GM23338 (cell line): ENCODE data around the gene NCOR2. TPM values are rescaled to one million over a fixed set of nuclear protein-coding genes. Genes with fewer than 3 reads are reported as not detected.

Experiments used
- ATAC-seq: fragments of 200-7000 bp; cut with Tn5 transposase; 3 replicates; pipeline ENCODE4 v1.9.1; 2020
- DNase-seq: peaks from one replicate; pipeline ENCODE4 v3.0.0-alpha.2; 2015; ENCODE audit warnings: low spot score
- H2AFZ ChIP-seq: fragments of 200-600 bp; sonication (generic); 2 replicates; pipeline ENCODE4 v1.8.0; 2016; ENCODE audit warnings: antibody characterized with exemption, mild to moderate bottlenecking, moderate library complexity
- H3F3A ChIP-seq: fragments of 200-600 bp; sonication (generic); replicated peaks from 2 replicates; pipeline ENCODE4 v1.8.0; 2017; ENCODE audit warnings: antibody characterized with exemption, mixed run types, low read depth
- H3K27ac ChIP-seq: fragments of 200-600 bp; sonication (generic); 2 replicates; pipeline ENCODE4 v1.6.1; 2016; ENCODE audit warnings: low read depth
- H3K27me3 ChIP-seq: fragments of 200-600 bp; sonication (generic); 2 replicates; pipeline ENCODE4 v1.8.0; 2016; ENCODE audit warnings: mild to moderate bottlenecking, mixed run types, moderate library complexity; ENCODE audit not compliant: insufficient read depth
- H3K36me3 ChIP-seq: fragments of 200-600 bp; sonication (generic); 2 replicates; pipeline ENCODE4 v1.8.0; 2016; ENCODE audit warnings: mild to moderate bottlenecking; ENCODE audit not compliant: insufficient read depth
- H3K4me1 ChIP-seq: fragments of 200-600 bp; sonication (generic); 2 replicates; pipeline ENCODE4 v1.8.0; 2016; ENCODE audit warnings: mild to moderate bottlenecking, moderate library complexity; ENCODE audit not compliant: insufficient read depth
- H3K4me2 ChIP-seq: fragments of 200-600 bp; sonication (generic); 2 replicates; pipeline ENCODE4 v1.7.1; 2017; ENCODE audit warnings: mixed run types
- H3K4me3 ChIP-seq: fragments of 200-600 bp; sonication (generic); 2 replicates; pipeline ENCODE4 v1.6.1; 2016; ENCODE audit warnings: mixed run types
- H3K79me2 ChIP-seq: fragments of 200-600 bp; sonication (generic); replicated peaks from 2 replicates; pipeline ENCODE4 v1.8.0; 2017; ENCODE audit warnings: mild to moderate bottlenecking; ENCODE audit not compliant: insufficient read depth
- H3K9me2 ChIP-seq: fragments of 200-600 bp; sonication (generic); 2 replicates; pipeline ENCODE4 v1.8.0; 2017; ENCODE audit not compliant: insufficient read depth
- H4K20me1 ChIP-seq: fragments of 200-600 bp; sonication (generic); replicated peaks from 2 replicates; pipeline ENCODE4 v1.8.0; 2017; ENCODE audit warnings: mild to moderate bottlenecking; ENCODE audit not compliant: insufficient read depth
- H3K27ac Mint-ChIP-seq: 2 replicates; pipeline ENCODE4 v1.8.0; 2020; ENCODE audit warnings: inconsistent platforms, mild to moderate bottlenecking, moderate library complexity, mixed read lengths
- H3K27me3 Mint-ChIP-seq: 3 replicates; pipeline ENCODE4 v1.8.0; 2022; ENCODE audit warnings: low read depth, mild to moderate bottlenecking, moderate library complexity, mixed read lengths, inconsistent platforms; ENCODE audit not compliant: insufficient read depth, poor library complexity
- H3K36me3 Mint-ChIP-seq: 3 replicates; pipeline ENCODE4 v1.8.0; 2021; ENCODE audit warnings: low read depth, mild to moderate bottlenecking, inconsistent platforms, moderate library complexity, mixed read lengths
- H3K4me1 Mint-ChIP-seq: 3 replicates; pipeline ENCODE4 v1.8.0; 2020; ENCODE audit warnings: mild to moderate bottlenecking, inconsistent platforms, mixed read lengths
- H3K4me3 Mint-ChIP-seq: 3 replicates; pipeline ENCODE4 v1.8.0; 2021; ENCODE audit warnings: moderate library complexity, mild to moderate bottlenecking, inconsistent platforms, mixed read lengths
- H3K9me3 Mint-ChIP-seq: 3 replicates; pipeline ENCODE4 v1.8.0; 2020; ENCODE audit warnings: moderate library complexity, mild to moderate bottlenecking, inconsistent platforms, mixed read lengths
- CREB1 ChIP-seq: fragments of 250-450 bp; sonication (Bioruptor Pico); IDR thresholded peaks from 2 replicates; pipeline ENCODE4 v1.5.0; 2020; ENCODE audit warnings: low read depth, mild to moderate bottlenecking, moderate library complexity
- EZH2 ChIP-seq: fragments of 200-600 bp; sonication (generic); IDR thresholded peaks from one replicate; pipeline ENCODE4 v1.8.0; 2017; ENCODE audit warnings: antibody characterized with exemption, mild to moderate bottlenecking, low read depth; ENCODE audit not compliant: unreplicated experiment
- EZH2phosphoT487 ChIP-seq: fragments of 200-600 bp; sonication (generic); IDR thresholded peaks from one replicate; pipeline ENCODE4 v1.8.1; 2018; ENCODE audit warnings: antibody characterized with exemption; ENCODE audit not compliant: unreplicated experiment
- NANOG ChIP-seq: IDR thresholded peaks from 2 replicates; pipeline ENCODE4 v1.6.1; 2016; ENCODE audit warnings: antibody characterized with exemption, borderline replicate concordance
- POLR2AphosphoS5 ChIP-seq: IDR thresholded peaks from 2 replicates; pipeline ENCODE4 v1.6.1; 2016; ENCODE audit warnings: antibody characterized with exemption, low read depth
- STAT1 ChIP-seq: IDR thresholded peaks from one replicate; pipeline ENCODE4 v1.6.1; 2016; ENCODE audit warnings: antibody characterized with exemption; ENCODE audit not compliant: unreplicated experiment
- ZNF114 ChIP-seq: fragments of 250-450 bp; sonication (Bioruptor Pico); IDR thresholded peaks from 2 replicates; pipeline ENCODE4 v1.5.0; 2020; ENCODE audit warnings: mild to moderate bottlenecking, moderate library complexity
- ZNF331 ChIP-seq: fragments of 250-450 bp; sonication (Bioruptor Pico); IDR thresholded peaks from 2 replicates; pipeline ENCODE4 v1.5.0; 2020; ENCODE audit warnings: low read depth, mild to moderate bottlenecking, moderate library complexity
- polyA plus RNA-seq: library from polyadenylated mRNA; unstranded; fragments of >200 nt; fragmentation: Nextera tagmentation; extraction: Ambion mirVana; gene quantifications from 2 replicates; pipeline ENCODE4 v1.2.1, GENCODE V29; 2016
- total RNA-seq: library from RNA; depleted of rRNA; stranded (reverse); fragments of >200 nt; shearing (Covaris generic); gene quantifications from 2 replicates; pipeline ENCODE4 v1.2.3, GENCODE V29; 2014
- TF ChIP-seq, protein P1 (sequence below): IDR thresholded peaks from 2 replicates; pipeline ENCODE4 v1.6.1; 2016; ENCODE audit warnings: antibody characterized with exemption
- TF ChIP-seq, protein P2 (sequence below): IDR thresholded peaks from one replicate; pipeline ENCODE4 v1.6.1; 2018; ENCODE audit warnings: antibody characterized with exemption; ENCODE audit not compliant: unreplicated experiment
- TF ChIP-seq, protein P3 (sequence below): fragments of 250-450 bp; sonication (Bioruptor Pico); IDR thresholded peaks from 2 replicates; pipeline ENCODE4 v1.5.0; 2020; ENCODE audit warnings: mild to moderate bottlenecking, moderate library complexity
- TF ChIP-seq, protein P4 (sequence below), 2 experiments: fragments of 200-600 bp in 1 of 2; sonication (generic) in 1 of 2; conservative IDR thresholded peaks; 2 replicates each; pipeline versions ENCODE4 v1.5.1 to v1.6.1; 2016 to 2017; ENCODE audit warnings: antibody characterized with exemption in 2 of 2, low read depth in 2 of 2, mild to moderate bottlenecking in 2 of 2, moderate library complexity in 1 of 2

NCOR2 gene
- total and polyA plus RNA-seq, 2 experiments from 2014 or later, result 69.6 to 190 TPM

DNA sequence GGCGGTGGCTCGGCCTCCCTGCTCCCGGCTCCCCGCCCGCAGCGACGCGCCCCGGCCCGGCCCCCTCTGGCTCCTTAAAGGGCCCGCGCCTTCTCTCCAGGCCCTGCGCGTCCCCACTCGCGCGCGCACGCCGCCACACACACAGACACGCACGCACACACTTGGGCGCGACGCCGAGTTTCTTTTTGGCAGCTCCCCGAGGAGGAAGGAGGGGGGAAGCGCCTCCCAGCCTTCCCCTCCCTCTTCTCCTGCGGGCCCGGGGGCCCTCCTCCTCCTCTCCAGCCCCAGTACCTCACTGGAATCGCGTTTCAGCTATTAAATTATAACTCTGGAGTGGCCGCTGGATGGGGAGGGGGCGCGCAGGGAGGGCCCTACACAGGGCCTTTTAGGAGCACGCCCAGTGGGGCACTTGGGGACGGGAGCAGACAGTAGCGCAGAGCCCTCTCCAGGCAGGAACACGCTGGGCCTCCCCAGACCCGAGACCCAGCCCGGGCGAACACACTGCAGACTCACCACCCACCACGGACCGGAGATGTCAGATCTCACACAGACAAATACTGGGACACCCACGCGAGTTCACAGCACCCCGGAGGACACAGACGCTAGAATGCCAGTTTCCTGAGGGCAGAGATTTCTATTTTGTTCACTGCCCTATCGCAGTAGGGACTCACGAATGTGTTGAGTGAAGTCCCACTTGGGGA lies 411 bp upstream of the NCOR2 start:
- peaks cover 18% of the 10 kb centered on the region; the same call in 1 of the 2 replicates for H3F3A ChIP-seq
- peak overlapping the region; percentile 84 for H3K4me3 ChIP-seq
- H3K4me1 ChIP-seq, result peaks cover 41% of the 10 kb centered on the region
- H4K20me1 ChIP-seq, result peaks cover 23% of the 10 kb centered on the region
- no peaks in the 10 kb centered on the region for H3K27me3 ChIP-seq
- peak overlapping the region; percentile 95 for H3K4me2 ChIP-seq
- Mint-ChIP-seq H3K27me3 (peaks cover 15% of the 10 kb centered on the region), H3K27ac (peak overlapping the region; percentile 76), H3K9me3 (no peaks in the 10 kb centered on the region), H3K36me3 (no peaks in the 10 kb centered on the region), H3K4me3 (peak overlapping the region; percentile 77), H3K4me1 (peaks cover 39% of the 10 kb centered on the region)
- no peak for TF ChIP-seq STAT1
- TF ChIP-seq, protein P1, sequence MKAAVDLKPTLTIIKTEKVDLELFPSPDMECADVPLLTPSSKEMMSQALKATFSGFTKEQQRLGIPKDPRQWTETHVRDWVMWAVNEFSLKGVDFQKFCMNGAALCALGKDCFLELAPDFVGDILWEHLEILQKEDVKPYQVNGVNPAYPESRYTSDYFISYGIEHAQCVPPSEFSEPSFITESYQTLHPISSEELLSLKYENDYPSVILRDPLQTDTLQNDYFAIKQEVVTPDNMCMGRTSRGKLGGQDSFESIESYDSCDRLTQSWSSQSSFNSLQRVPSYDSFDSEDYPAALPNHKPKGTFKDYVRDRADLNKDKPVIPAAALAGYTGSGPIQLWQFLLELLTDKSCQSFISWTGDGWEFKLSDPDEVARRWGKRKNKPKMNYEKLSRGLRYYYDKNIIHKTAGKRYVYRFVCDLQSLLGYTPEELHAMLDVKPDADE, result no peak
- no peak for TF ChIP-seq NANOG
- TF ChIP-seq, protein P2, sequence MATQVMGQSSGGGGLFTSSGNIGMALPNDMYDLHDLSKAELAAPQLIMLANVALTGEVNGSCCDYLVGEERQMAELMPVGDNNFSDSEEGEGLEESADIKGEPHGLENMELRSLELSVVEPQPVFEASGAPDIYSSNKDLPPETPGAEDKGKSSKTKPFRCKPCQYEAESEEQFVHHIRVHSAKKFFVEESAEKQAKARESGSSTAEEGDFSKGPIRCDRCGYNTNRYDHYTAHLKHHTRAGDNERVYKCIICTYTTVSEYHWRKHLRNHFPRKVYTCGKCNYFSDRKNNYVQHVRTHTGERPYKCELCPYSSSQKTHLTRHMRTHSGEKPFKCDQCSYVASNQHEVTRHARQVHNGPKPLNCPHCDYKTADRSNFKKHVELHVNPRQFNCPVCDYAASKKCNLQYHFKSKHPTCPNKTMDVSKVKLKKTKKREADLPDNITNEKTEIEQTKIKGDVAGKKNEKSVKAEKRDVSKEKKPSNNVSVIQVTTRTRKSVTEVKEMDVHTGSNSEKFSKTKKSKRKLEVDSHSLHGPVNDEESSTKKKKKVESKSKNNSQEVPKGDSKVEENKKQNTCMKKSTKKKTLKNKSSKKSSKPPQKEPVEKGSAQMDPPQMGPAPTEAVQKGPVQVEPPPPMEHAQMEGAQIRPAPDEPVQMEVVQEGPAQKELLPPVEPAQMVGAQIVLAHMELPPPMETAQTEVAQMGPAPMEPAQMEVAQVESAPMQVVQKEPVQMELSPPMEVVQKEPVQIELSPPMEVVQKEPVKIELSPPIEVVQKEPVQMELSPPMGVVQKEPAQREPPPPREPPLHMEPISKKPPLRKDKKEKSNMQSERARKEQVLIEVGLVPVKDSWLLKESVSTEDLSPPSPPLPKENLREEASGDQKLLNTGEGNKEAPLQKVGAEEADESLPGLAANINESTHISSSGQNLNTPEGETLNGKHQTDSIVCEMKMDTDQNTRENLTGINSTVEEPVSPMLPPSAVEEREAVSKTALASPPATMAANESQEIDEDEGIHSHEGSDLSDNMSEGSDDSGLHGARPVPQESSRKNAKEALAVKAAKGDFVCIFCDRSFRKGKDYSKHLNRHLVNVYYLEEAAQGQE, result no peak
- no peak for TF ChIP-seq EZH2
- TF ChIP-seq CREB1 (CRISPR knock-in tag), result no peak
- TF ChIP-seq, protein P3, sequence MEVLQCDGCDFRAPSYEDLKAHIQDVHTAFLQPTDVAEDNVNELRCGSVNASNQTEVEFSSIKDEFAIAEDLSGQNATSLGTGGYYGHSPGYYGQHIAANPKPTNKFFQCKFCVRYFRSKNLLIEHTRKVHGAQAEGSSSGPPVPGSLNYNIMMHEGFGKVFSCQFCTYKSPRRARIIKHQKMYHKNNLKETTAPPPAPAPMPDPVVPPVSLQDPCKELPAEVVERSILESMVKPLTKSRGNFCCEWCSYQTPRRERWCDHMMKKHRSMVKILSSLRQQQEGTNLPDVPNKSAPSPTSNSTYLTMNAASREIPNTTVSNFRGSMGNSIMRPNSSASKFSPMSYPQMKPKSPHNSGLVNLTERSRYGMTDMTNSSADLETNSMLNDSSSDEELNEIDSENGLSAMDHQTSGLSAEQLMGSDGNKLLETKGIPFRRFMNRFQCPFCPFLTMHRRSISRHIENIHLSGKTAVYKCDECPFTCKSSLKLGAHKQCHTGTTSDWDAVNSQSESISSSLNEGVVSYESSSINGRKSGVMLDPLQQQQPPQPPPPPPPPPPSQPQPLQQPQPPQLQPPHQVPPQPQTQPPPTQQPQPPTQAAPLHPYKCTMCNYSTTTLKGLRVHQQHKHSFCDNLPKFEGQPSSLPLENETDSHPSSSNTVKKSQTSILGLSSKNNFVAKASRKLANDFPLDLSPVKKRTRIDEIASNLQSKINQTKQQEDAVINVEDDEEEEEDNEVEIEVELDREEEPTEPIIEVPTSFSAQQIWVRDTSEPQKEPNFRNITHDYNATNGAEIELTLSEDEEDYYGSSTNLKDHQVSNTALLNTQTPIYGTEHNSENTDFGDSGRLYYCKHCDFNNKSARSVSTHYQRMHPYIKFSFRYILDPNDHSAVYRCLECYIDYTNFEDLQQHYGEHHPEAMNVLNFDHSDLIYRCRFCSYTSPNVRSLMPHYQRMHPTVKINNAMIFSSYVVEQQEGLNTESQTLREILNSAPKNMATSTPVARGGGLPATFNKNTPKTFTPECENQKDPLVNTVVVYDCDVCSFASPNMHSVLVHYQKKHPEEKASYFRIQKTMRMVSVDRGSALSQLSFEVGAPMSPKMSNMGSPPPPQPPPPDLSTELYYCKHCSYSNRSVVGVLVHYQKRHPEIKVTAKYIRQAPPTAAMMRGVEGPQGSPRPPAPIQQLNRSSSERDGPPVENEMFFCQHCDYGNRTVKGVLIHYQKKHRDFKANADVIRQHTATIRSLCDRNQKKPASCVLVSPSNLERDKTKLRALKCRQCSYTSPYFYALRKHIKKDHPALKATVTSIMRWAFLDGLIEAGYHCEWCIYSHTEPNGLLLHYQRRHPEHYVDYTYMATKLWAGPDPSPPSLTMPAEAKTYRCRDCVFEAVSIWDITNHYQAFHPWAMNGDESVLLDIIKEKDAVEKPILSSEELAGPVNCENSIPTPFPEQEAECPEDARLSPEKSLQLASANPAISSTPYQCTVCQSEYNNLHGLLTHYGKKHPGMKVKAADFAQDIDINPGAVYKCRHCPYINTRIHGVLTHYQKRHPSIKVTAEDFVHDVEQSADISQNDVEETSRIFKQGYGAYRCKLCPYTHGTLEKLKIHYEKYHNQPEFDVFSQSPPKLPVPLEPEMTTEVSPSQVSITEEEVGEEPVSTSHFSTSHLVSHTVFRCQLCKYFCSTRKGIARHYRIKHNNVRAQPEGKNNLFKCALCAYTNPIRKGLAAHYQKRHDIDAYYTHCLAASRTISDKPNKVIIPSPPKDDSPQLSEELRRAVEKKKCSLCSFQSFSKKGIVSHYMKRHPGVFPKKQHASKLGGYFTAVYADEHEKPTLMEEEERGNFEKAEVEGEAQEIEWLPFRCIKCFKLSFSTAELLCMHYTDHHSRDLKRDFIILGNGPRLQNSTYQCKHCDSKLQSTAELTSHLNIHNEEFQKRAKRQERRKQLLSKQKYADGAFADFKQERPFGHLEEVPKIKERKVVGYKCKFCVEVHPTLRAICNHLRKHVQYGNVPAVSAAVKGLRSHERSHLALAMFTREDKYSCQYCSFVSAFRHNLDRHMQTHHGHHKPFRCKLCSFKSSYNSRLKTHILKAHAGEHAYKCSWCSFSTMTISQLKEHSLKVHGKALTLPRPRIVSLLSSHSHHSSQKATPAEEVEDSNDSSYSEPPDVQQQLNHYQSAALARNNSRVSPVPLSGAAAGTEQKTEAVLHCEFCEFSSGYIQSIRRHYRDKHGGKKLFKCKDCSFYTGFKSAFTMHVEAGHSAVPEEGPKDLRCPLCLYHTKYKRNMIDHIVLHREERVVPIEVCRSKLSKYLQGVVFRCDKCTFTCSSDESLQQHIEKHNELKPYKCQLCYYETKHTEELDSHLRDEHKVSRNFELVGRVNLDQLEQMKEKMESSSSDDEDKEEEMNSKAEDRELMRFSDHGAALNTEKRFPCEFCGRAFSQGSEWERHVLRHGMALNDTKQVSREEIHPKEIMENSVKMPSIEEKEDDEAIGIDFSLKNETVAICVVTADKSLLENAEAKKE (CRISPR knock-in tag), result no peak
- 0 out of 2 replicates have a peak, but pooled peaks have one; percentile 18 for TF ChIP-seq POLR2AphosphoS5
- no peak for TF ChIP-seq EZH2phosphoT487
- TF ChIP-seq ZNF331 (CRISPR knock-in tag), result no peak
- TF ChIP-seq, protein P4, sequence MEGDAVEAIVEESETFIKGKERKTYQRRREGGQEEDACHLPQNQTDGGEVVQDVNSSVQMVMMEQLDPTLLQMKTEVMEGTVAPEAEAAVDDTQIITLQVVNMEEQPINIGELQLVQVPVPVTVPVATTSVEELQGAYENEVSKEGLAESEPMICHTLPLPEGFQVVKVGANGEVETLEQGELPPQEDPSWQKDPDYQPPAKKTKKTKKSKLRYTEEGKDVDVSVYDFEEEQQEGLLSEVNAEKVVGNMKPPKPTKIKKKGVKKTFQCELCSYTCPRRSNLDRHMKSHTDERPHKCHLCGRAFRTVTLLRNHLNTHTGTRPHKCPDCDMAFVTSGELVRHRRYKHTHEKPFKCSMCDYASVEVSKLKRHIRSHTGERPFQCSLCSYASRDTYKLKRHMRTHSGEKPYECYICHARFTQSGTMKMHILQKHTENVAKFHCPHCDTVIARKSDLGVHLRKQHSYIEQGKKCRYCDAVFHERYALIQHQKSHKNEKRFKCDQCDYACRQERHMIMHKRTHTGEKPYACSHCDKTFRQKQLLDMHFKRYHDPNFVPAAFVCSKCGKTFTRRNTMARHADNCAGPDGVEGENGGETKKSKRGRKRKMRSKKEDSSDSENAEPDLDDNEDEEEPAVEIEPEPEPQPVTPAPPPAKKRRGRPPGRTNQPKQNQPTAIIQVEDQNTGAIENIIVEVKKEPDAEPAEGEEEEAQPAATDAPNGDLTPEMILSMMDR (conservative IDR thresholded peaks at IDR 0.05; ENCODE audit: low read depth in 2 of 2), result peak in 1 of 2 experiments; percentile 24; a peak in 1 of 4 replicates
- no peak for TF ChIP-seq ZNF114 (CRISPR knock-in tag)
- H3K27ac ChIP-seq, result peak overlapping the region; percentile 78; the same call in 1 of the 2 replicates
- peak overlapping the region; percentile 86; the same call in 1 of the 2 replicates for H2AFZ ChIP-seq
- H3K36me3 ChIP-seq, result no peaks in the 10 kb centered on the region
- DNase-seq, result peak; percentile 75
- H3K9me2 ChIP-seq, result no peaks in the 10 kb centered on the region
- peaks cover 40% of the 10 kb centered on the region for H3K79me2 ChIP-seq
- peak; percentile 6 for ATAC-seq
